Astrocyte of the cerebellum (primary cell): ENCODE measurements around the gene OSBPL2.

Source experiments
- DNase-seq: peaks from one replicate; pipeline ENCODE4 v3.0.0-alpha.2; 2011; ENCODE audit warnings: low read depth
- H3K4me3 ChIP-seq: 2 replicates; pipeline ENCODE4 v1.5.1; 2011; ENCODE audit warnings: mild to moderate bottlenecking, low read depth, low read length, moderate library complexity
- CTCF ChIP-seq: IDR thresholded peaks from 2 replicates; pipeline ENCODE4 v1.5.1; 2012; ENCODE audit warnings: low read length, low read depth, moderate library complexity, mild to moderate bottlenecking; ENCODE audit errors: missing control alignments
- in situ Hi-C: cut with HindIII; loops from 2 replicates; pipeline ENCODE4 v1.10.0; 2017; ENCODE audit warnings: low sequenced_read_pairs

The OSBPL2 gene

GRCh38 chr20:62263396-62263795, 25.1 kb downstream of the OSBPL2 start:
- no peak for TF ChIP-seq CTCF
- in situ Hi-C loops, result no loop called here
- no peak for DNase-seq
- H3K4me3 ChIP-seq, result no peak overlapping the region

DNA sequence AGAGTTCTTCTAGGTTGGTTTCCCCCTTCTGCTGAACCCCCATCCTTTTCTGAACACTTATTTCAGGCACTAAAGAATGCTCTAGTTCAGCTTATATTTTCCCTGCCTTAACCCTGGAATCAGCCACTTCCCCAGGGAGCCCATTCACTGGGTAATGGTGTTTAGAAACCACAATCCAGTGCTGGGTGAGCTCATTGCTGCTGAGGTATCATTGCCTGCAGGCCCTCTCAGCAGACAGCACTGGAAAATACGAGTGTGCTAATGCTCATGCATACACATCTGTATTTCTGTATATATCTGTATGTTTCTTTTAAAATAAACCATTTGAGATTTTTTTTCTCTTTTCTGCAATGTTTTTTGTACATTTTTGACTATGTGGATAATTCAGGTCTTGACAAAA, 27.0 kb downstream of the OSBPL2 start:
- no peak for DNase-seq
- in situ Hi-C loops, result no loop called here
- no peak for TF ChIP-seq CTCF
- no peak overlapping the region for H3K4me3 ChIP-seq

GRCh38 chr20:62266340-62266739, 28.0 kb downstream of the OSBPL2 start:
- in situ Hi-C loops, result no loop called here
- no peak overlapping the region for H3K4me3 ChIP-seq
- TF ChIP-seq CTCF, result no peak
- DNase-seq, result no peak

DNA sequence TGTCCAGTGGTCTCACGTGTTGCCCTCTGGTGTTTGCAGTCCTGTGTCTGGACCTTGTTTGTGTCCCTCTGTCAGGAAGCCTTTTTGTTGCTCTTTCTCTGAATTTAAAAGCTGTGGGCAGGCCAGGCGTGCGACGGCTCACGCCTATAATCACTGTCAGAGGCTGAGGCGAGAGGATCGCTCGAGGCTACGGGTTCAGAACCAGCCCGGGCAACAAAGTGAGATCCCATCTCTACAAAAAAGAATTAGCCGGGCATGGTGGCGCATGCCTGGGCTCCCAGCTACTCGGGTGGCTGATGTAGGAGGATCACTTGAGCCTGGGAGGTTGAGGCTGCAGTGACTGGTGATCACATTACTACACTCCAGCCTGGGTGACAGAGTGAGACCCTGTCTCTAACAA, 28.5 kb downstream of the OSBPL2 start:
- DNase-seq, result no peak
- no peak for TF ChIP-seq CTCF
- H3K4me3 ChIP-seq, result no peak overlapping the region
- in situ Hi-C loops, result no loop called here

DNA sequence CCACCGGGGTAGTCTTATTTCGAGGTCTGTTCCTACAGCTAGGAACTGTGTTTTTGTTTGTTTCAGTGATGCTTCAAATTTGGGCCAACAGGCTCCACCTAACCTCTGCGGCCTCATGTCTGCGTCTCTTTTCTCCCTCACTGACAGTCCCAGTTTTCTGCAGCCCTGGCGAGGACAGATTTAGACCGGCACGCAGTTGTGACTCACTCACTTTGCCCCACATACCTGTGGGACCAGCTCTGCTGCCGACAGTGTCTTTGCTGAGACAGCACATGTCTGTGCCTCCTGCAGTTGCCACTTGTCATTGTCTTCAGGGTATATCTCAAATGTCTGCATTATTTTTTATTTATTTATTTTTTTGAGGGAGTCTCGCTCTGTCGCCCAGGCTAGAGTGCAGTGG, 29.2 kb downstream of the OSBPL2 start:
- no peak overlapping the region for H3K4me3 ChIP-seq
- in situ Hi-C loops, result no loop called here
- TF ChIP-seq CTCF, result no peak
- DNase-seq, result no peak

GRCh38 chr20:62268228-62268900, 30.0 kb downstream of the OSBPL2 start:
- TF ChIP-seq CTCF, result no peak
- DNase-seq, result no peak
- H3K4me3 ChIP-seq, result no peak overlapping the region
- in situ Hi-C loops, result no loop called here
